Endothelial cell of umbilical vein (primary cell): Measurements from ENCODE around the gene MST1. TPM values are rescaled to one million over a fixed set of nuclear protein-coding genes. Genes with fewer than 3 reads are reported as not detected.
A peak's percentile ranks its signal among the peaks of the same experiment; 100 is the strongest.

Experiments
- BruUV-seq: library from RNA; stranded (reverse); fragments of 400-500 nt; replicated peaks from 2 replicates; lab custom pipeline; 2021; lab: Mats Ljungman, UMichigan
- CTCF ChIA-PET: fragments of 300-600, 350-600 bp; sonication (Branson Sonifier 250); formaldehyde crosslinking; loops from one replicate; lab custom pipeline; 2021; ENCODE audit warnings: antibody characterized with exemption, inconsistent platforms; lab: Charles Lee
- POLR2A ChIA-PET: fragments of 300-600, 350-600 bp; sonication (Branson Sonifier 250); formaldehyde crosslinking; loops from one replicate; lab custom pipeline; 2021; ENCODE audit warnings: antibody characterized with exemption, inconsistent platforms; lab: Charles Lee
- DNase-seq: peaks from one replicate; pipeline ENCODE4 v3.0.0-alpha.2; 2011; ENCODE audit warnings: low read depth, low spot score
- FAIRE-seq: peaks from 2 replicates; lab custom pipeline; 2011; peaks lifted over from hg19 to GRCh38; lab: Jason Lieb, UNC
- H2AFZ ChIP-seq: 2 replicates; pipeline ENCODE4 v1.6.0; 2012; ENCODE audit warnings: low read depth, low read length, control low read depth, inconsistent platforms
- H3K27ac ChIP-seq: 2 replicates; pipeline ENCODE4 v1.5.1; 2011; ENCODE audit warnings: low read depth, mild to moderate bottlenecking, control low read depth, low read length, moderate library complexity; ENCODE audit not compliant: insufficient read depth
- H3K27me3 ChIP-seq, 2 experiments: 2 replicates each; pipeline versions ENCODE4 v1.6.0 to v1.6.1; 2011; ENCODE audit warnings: low read length in 2 of 2, mixed read lengths in 1 of 2; ENCODE audit not compliant: control insufficient read depth in 2 of 2, insufficient read depth in 2 of 2
- H3K36me3 ChIP-seq, 2 experiments: 2 replicates in 1 of 2; 3 replicates in 1 of 2; pipeline ENCODE4 v1.5.1; 2011; ENCODE audit warnings: low read length in 2 of 2, mild to moderate bottlenecking in 1 of 2, moderate library complexity in 1 of 2; ENCODE audit not compliant: control insufficient read depth in 2 of 2, insufficient read depth in 2 of 2; ENCODE audit errors: extremely low read depth in 1 of 2
- H3K4me1 ChIP-seq: 3 replicates; pipeline ENCODE4 v1.5.1; 2011; ENCODE audit warnings: mild to moderate bottlenecking, low read length; ENCODE audit not compliant: control insufficient read depth, insufficient read depth; ENCODE audit errors: extremely low read depth
- H3K4me2 ChIP-seq: 2 replicates; pipeline ENCODE4 v1.6.1; 2011; ENCODE audit warnings: low read length, control low read depth, mixed read lengths; ENCODE audit not compliant: insufficient read depth
- H3K4me3 ChIP-seq, 3 experiments: fragments of 200-600 bp in 1 of 3; sonication (generic), shearing (Covaris generic) in 1 of 3; replicated peaks in 1 of 3; 2 replicates each; pipeline ENCODE4 v1.5.1; 2011 to 2016; ENCODE audit warnings: control low read depth in 3 of 3, low read length in 3 of 3, mild to moderate bottlenecking in 2 of 3, inconsistent platforms in 1 of 3, low read depth in 1 of 3, moderate library complexity in 1 of 3; ENCODE audit not compliant: insufficient read depth in 1 of 3
- H3K79me2 ChIP-seq: 2 replicates; pipeline ENCODE4 v1.6.0; 2012; ENCODE audit warnings: low read length, inconsistent platforms; ENCODE audit not compliant: control insufficient read depth, insufficient read depth
- H3K9ac ChIP-seq: replicated peaks from 2 replicates; pipeline ENCODE3; 2011; ENCODE audit warnings: low read length, control low read depth; ENCODE audit not compliant: insufficient read depth; ENCODE audit errors: extremely low read depth
- H3K9me1 ChIP-seq: replicated peaks from 3 replicates; pipeline ENCODE4 v1.6.0; 2011; ENCODE audit warnings: mild to moderate bottlenecking, low read length; ENCODE audit not compliant: control insufficient read depth, insufficient read depth; ENCODE audit errors: extremely low read depth
- H3K9me3 ChIP-seq: replicated peaks from 2 replicates; pipeline ENCODE4 v1.5.1; 2012; ENCODE audit warnings: low read length, inconsistent platforms; ENCODE audit not compliant: control insufficient read depth, insufficient read depth
- H4K20me1 ChIP-seq: replicated peaks from 2 replicates; pipeline ENCODE3; 2011; ENCODE audit warnings: mild to moderate bottlenecking, low read length; ENCODE audit not compliant: control insufficient read depth, insufficient read depth; ENCODE audit errors: extremely low read depth
- EZH2 ChIP-seq: IDR thresholded peaks from 2 replicates; pipeline ENCODE4 v1.6.1; 2012; ENCODE audit warnings: borderline replicate concordance, low read depth, mild to moderate bottlenecking, moderate library complexity, low read length, inconsistent platforms; ENCODE audit not compliant: severe bottlenecking
- FOS ChIP-seq: IDR thresholded peaks from 2 replicates; pipeline ENCODE4 v1.6.1; 2011; ENCODE audit warnings: mild to moderate bottlenecking, low read length, moderate library complexity, borderline replicate concordance; ENCODE audit not compliant: insufficient read depth
- GATA2 ChIP-seq: IDR thresholded peaks from 2 replicates; pipeline ENCODE4 v1.7.0; 2011; ENCODE audit warnings: low read depth, mild to moderate bottlenecking, moderate library complexity, mixed read lengths, low read length; ENCODE audit not compliant: insufficient read length, insufficient read depth
- JUN ChIP-seq: IDR thresholded peaks from 2 replicates; pipeline ENCODE4 v1.6.1; 2011; ENCODE audit warnings: borderline replicate concordance, low read depth; ENCODE audit not compliant: insufficient read length, insufficient read depth
- MAX ChIP-seq: IDR thresholded peaks from 2 replicates; pipeline ENCODE4 v1.6.1; 2011; ENCODE audit not compliant: insufficient read depth, insufficient read length
- MYC ChIP-seq: IDR thresholded peaks from one replicate; pipeline ENCODE4 v1.6.1; 2011; ENCODE audit warnings: mild to moderate bottlenecking, low read depth, low read length
- POLR2A ChIP-seq: IDR thresholded peaks from 2 replicates; pipeline ENCODE4 v1.6.1; 2012; ENCODE audit warnings: low read depth, mild to moderate bottlenecking, control low read depth, low read length
- POLR2AphosphoS5 ChIP-seq: IDR thresholded peaks from 2 replicates; pipeline ENCODE4 v1.6.1; 2012; ENCODE audit warnings: low read depth, mild to moderate bottlenecking, control low read depth, low read length, moderate library complexity; ENCODE audit not compliant: insufficient read depth
- dilution Hi-C: fragments of 300-500 bp; cut with MboI; formaldehyde crosslinking; loops from one replicate; pipeline ENCODE4 v1.15.0; 2019; ENCODE audit warnings: low sequenced_read_pairs; ENCODE audit not compliant: extremely low pct_ligation_motif_present
- intact Hi-C: fragments of 100-400 bp; cut with micrococcal nuclease; formaldehyde crosslinking; loops from one replicate; pipeline ENCODE4 v1.10.0; 2022
- polyA plus RNA-seq, 4 experiments: library from polyadenylated mRNA; depleted of rRNA in 3 of 4; stranded (reverse) in 3 of 4; unstranded in 1 of 4; fragments of >200 nt; gene quantifications; 2 replicates each; pipeline versions ENCODE4 v1.2.1 to v1.2.3, GENCODE V29; 2011 to 2012; ENCODE audit warnings: missing spikeins in 1 of 4
- total RNA-seq: library from RNA; stranded (reverse); gene quantifications from 2 replicates; pipeline ENCODE4 v1.2.3, GENCODE V29; 2021
- TF ChIP-seq, protein P1 (sequence below), 2 donors: IDR thresholded peaks; 1 replicate in 1 of 2; 2 replicates in 1 of 2; pipeline ENCODE4 v1.5.1; 2011; ENCODE audit warnings: low read length in 2 of 2, mild to moderate bottlenecking in 2 of 2, moderate library complexity in 2 of 2, control low read depth in 1 of 2, inconsistent platforms in 1 of 2, low read depth in 1 of 2; ENCODE audit not compliant: insufficient read depth in 1 of 2; ENCODE audit errors: extremely low read depth in 1 of 2

Gene MST1
- total and polyA plus RNA-seq, 2 donors (not counting 3 experiments of a cell fraction or from before 2014, with no cell fraction given), result 6.1 to 17.5 TPM

DNA sequence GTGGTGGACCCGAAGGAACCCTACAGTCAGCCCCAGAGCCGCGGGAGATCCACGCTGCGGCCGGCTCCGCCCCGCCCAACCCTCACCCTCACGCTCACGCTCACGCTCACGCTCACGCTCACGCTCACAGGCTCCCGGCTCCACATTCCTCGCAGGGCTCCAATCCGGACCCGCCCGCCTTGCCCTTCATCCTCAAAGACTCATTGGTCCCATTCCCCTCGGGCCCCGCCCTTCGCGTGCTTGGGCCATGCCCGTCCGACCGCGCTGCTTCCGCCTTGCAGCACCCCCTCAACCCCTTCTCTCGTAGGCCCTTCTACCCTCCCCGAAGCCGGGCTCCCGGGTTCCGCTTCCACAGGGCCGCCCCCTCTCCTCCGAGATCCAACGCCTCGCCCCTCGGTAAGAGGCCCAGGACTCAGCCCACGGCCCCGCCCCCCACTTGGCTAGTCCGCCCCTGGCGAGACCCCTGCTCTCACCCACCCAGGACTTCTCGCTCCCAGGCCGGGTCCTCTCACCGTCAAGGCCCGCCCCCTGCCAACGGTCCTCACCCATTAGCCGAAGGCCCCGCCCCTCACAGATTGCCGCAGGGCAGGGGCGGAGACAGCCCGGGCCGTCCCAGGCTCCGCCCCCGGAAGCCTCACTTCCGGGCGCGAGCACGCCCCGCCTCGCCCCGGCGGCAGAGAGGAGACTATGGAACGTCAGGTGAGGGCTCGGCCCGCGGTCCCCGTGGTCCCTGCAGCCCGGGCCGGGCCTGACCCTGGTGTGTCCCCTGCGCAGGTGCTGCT, 15.4 kb downstream of the MST1 start, which contains the start of gene APEH:
Gene APEH, plus strand, starts transcription at position 637 of the 782 bp plus-strand sequence. Its CDS starts 51 bp downstream, at position 688.
- ChIA-PET CTCF (interaction anchor here (5.4 kb wide), 1 partner anchor 135 kb away, joined by 293 read pairs; no protein-coding TSS in a partner anchor), POLR2A (interaction anchor here (0.7 kb wide), 1 partner anchor 134 kb away, joined by 3 read pairs; no protein-coding TSS in a partner anchor)
- Histone ChIP-seq H3K9me1 (no peaks in the 10 kb centered on the region), H3K4me2 (peak within 1 kb of the TSS; percentile 72), H3K9me3 (no peaks in the 10 kb centered on the region), H3K36me3 (no peaks in the 10 kb centered on the region), H3K4me1 (peaks cover 4% of the 10 kb centered on the region), H4K20me1 (no peaks in the 10 kb centered on the region), H3K4me3 (peak within 1 kb of the TSS; percentile 41 to 47 (median 44)), H2AFZ (peak within 1 kb of the TSS; percentile 52), H3K27ac (peak within 1 kb of the TSS; percentile 40), H3K79me2 (peaks cover 3% of the 10 kb centered on the region), H3K9ac (peak within 1 kb of the TSS; percentile 50), H3K27me3 (no peaks in the 10 kb centered on the region)
- TSS peak; percentile 8 for BruUV-seq
- dilution Hi-C loops (no loop called here), intact Hi-C loops (loop anchor here (1.0 kb wide), 1 partner anchor 15 kb away; the partner anchor contains the start of genes MST1 and RNF123)
- no peak for TF ChIP-seq MYC
- peak; percentile 84 for TF ChIP-seq POLR2A
- TF ChIP-seq POLR2AphosphoS5, result peak; percentile 54
- TF ChIP-seq, protein P1, sequence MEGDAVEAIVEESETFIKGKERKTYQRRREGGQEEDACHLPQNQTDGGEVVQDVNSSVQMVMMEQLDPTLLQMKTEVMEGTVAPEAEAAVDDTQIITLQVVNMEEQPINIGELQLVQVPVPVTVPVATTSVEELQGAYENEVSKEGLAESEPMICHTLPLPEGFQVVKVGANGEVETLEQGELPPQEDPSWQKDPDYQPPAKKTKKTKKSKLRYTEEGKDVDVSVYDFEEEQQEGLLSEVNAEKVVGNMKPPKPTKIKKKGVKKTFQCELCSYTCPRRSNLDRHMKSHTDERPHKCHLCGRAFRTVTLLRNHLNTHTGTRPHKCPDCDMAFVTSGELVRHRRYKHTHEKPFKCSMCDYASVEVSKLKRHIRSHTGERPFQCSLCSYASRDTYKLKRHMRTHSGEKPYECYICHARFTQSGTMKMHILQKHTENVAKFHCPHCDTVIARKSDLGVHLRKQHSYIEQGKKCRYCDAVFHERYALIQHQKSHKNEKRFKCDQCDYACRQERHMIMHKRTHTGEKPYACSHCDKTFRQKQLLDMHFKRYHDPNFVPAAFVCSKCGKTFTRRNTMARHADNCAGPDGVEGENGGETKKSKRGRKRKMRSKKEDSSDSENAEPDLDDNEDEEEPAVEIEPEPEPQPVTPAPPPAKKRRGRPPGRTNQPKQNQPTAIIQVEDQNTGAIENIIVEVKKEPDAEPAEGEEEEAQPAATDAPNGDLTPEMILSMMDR (IDR thresholded peaks at IDR 0.05; ENCODE audit: extremely low read depth in 1 of 2, insufficient read depth in 1 of 2, low read depth in 1 of 2, low read length in 2 of 2), result no peak
- no peak for TF ChIP-seq EZH2
- no peak for TF ChIP-seq FOS
- TF ChIP-seq MAX, result no peak
- no peak for TF ChIP-seq GATA2
- no peak for TF ChIP-seq JUN
- DNase-seq (peak; percentile 95), FAIRE-seq (peak; percentile 93)
